Pulmonary artery endothelial cell (primary cell): ENCODE measurements around the gene TEX22. TPM values are rescaled to one million over a fixed set of nuclear protein-coding genes. Genes with fewer than 3 reads are reported as not detected.

Experiments
- DNase-seq: peaks from one replicate; pipeline ENCODE4 v3.0.0-alpha.2; 2011; ENCODE audit warnings: low read depth, low spot score
- total RNA-seq: library from RNA; depleted of rRNA; stranded (reverse); fragments of >200 nt; gene quantifications from 2 replicates; pipeline ENCODE4 v1.2.3, GENCODE V29; 2014

The TEX22 gene
- total RNA-seq, 1 donor from 2014 or later, result 0.13 TPM

DNA sequence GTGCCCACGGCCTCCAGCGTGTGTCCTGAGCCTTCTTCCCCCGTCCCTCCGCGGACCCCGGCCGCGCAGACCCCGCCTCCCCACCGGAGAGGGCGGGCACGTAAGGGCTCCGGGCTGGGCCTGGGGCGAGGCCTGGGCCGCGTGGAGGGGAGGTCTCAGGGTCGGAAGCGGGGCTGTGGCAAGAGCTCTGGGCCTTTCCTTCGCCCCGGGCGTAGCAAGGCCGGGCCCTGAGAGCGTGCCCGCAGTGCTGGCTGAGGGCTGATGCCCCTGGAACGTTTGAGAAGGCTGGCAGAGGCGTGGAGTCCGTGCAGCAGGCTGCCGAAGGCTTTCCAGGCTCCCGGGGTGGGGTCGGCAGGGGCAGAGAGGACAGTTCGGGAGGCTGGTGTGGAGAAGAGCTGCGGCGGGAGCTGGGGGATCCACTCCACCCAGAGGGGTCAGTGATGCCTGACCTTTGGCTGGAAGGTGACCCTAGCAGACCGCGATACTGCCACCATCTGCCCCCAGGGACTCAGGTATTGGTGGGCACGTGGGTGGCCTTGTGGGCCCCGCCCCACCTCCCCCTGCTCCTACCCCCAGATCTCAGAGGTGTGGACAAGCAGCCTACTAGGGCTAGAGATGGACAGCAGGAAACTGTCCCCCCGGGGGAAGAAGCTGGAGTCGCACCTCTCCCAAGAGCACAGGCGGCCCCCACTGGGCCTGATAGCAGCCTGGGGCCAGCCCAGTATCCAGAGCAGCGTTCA is 558 bp downstream of the TEX22 start:
- DNase-seq, result no peak

DNA sequence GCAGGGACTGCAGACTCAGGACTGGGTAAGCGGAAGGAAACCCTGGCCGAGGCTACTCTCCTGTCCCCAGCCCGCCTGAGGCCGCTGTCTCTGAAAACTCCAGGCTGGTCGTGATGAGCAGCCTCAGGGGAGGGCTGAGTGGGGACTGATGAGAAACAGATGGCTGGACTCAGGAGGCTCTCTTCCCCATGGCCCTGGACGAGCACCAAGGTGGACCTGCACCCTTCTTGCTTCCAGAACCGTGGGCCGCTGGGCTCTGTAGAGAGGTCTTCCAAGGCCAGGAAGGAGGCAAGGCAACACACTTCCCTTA is 1.1 kb downstream of the TEX22 start:
- no peak for DNase-seq

DNA sequence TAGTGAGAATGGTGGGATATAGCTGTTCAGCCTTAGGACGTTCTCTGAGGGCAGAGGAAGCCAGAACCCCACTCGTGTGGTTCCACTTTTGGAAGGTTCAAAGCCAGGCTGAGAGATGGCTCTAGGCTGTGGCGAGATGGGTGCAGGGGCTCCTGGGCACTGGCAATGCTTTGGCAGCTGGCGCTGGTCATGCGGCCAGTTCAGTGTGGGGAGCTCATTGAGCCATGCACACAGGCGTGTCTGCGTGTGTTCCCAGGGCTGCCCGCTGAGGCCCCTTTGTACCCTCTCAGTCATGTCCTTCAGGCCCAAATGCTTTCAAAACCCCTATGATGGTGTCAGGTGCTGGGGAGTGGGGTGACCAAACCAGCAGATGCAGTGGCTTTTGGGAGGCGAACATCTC is 1.7 kb downstream of the TEX22 start:
- DNase-seq, result no peak

DNA sequence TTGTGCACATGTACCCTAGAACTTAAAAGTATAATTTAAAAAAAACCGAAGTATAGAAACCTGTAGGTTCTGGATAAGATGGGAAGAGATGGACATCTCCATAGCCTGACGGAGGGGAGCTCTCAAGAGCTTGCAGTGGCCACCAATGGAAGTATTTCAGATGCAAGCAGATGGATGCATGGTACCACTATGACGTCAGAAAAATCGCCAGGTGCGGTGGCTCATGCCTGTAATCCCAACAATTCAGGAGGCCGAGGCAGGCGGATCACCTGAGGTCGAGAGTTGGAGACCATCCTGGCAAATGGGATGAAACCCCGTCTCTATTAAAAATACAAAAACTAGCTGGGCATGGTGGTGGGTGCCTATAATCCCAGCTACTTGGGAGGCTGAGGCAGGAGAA is 3.4 kb downstream of the TEX22 start:
- no peak for DNase-seq

DNA sequence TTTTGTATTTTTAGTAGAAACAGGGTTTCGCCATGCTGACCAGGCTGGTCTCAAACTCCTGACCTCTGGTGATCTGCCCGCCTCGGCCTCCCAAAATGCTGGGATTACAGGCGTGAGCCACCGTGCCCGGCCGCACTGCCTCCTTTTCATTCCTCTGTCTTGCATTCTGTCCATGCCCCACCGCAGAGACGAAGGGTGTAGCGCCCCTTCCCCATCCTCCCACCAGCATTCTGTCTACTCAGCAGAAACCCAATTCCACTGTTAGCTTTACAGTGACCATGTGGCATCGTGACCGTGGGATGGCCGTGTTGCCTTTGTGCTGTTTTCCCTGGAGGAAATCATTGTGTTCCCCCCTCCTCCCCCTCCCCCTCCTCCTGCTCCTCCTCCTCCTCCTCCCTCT is 10.3 kb downstream of the TEX22 start:
- no peak for DNase-seq

DNA sequence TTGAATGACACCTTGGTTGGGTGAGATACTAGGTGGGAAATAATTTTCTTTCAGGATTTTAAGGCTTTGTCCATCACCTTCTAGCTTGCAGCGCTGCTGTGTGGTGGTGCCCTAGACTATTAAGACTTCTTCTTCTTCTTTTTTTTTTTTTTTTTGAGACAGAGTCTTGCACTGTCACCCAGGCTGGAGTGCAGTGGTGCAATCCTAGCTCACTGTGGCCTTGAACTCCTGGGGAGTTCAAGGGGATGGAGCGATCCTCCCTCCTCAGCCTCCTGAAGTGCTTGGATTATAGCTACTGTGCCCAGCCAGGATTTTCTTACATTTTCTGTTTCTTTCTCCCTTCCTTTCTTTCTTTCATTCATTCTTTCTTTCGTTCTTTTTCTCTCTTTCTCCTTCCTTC is 11.0 kb downstream of the TEX22 start:
- no peak for DNase-seq

DNA sequence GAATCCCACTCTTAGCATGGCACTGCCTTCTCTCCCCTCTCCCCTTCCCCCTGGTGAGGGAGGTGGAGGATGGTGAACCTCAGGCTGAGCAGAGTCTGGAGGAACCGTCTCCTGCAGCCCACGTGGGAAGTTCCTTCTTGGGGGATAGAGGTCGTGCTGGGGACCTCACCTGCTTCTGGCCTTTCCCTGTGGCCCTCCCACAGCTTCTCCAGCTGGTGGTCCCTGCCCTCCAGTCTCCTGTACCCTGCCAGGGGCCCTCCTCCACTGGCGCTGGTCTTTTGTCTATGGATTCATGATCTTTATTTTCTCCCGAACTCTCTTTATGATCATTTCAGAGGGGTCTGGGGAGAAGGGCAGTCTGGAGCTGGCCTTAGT is 12.3 kb downstream of the TEX22 start:
- DNase-seq, result no peak

DNA sequence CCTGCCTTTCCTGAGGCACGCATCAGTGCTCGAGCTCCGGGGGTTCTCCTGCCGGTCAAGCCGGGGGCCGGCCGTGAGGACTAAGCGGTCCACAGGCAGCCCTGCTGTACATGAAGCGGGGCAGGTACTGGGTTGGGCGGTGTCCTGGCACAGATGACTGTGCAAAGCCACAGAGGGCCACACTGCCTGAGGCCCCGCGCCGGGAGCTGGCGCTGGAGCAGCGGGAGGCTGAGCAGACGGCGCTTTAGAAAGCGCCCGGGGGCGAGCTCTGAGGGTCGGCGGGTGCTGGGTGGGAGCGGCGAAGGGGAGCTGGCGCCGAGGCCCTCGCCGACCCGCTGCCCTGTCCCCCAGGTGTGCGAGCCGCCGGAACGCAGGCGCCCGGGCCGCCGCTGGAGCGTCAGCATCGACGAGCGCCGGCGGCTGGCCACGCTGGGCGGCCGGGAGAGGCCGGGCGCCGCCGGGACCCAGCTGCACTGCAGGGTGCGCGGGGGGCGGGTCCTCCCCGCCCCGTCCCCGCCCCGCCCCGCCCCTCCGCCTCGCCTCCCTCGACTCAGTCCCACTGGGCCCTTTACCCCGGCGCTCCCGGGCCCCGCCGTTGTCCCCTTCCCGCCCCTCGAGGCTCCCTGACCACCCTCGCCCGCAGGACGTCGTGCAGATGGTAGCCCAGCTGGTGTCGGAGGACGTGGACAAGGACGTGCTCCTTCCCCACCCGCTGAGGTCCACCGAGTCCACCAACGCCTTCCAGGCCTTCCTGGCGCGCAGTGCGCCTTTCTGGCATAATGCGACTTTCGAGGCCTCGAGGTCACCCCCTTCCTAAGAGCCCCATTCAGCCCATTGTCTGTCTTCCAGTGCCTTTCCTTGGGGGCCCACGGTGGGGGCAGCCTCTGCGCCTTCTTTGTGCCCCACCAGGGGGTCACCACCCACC is 12.9 kb downstream of the TEX22 start:
- DNase-seq, result no peak

DNA sequence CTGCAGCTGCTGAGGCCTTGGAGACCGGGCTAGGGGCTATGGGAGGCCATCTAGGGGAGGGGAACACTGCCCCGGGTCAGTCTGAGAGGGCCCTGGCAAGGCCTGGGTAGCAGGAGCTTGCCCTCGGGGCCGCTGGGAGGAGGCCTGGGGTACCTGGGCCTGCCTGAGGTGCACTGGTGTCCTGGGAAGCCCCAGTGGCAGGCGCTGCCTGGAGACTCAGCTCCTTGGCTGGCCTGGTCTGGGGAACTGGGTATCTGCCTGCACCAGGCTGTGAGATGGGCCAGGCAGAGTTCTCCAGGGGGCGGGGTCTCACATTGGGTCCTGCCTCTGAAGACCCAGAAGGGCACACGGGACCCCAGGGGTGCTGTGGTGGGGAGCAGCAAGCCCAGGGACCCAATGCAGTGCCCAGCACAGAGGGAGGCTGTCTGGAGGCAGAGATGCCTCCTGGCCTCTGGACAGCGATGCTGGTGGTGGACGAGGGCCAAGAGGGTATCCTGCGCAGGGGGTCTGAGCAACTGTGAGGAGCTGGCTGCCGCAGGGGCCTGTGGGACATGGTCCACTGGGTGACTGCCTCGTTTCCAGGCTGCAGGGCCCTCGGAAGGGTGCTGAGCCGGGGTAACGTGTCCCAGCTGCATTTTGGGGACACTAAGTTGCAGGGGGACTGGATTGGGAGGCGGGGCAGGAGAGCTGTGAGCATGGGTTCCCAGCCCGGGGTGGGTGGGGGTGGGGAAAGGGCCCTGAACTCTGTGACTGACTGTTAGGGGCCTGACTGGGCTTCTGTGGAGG is 13.8 kb downstream of the TEX22 start:
- no peak for DNase-seq

DNA sequence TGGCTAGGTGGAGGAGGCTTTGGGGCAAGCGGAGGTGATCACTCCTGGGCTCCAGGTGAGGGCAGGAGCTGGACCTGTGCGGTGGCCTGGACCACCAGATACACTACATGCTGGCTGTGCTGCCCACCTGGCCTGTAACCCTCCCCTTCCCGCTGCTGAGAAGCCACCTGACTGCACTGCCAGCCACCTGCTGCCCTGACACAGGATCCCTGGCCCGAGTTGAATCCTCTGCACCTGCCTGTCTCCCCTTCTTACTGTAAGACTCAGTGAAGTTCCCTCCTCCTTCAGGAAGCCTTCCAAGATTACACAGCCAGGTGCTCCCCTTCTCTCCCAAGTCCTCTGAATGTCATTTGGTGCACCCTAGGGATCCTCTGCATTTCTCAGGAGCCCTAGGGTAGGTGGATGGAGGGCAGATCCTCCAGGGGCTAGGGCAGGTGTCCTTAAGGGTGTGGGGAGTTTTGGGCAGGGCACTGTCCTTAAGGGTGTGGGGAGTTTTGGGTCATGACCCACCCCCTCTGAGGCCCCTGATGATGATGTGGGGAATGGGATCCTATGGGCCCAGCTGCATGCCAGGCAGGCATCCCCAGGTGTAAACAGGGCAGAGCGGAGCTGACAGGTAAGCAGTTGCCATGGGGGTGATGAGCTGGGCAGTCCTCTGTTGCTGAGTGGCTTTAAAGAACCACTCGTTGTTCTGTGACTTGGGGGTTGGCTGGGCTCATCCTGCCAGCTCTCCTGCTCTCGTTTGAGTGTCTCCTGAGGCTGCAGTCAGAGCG is 14.6 kb downstream of the TEX22 start:
- DNase-seq, result no peak

DNA sequence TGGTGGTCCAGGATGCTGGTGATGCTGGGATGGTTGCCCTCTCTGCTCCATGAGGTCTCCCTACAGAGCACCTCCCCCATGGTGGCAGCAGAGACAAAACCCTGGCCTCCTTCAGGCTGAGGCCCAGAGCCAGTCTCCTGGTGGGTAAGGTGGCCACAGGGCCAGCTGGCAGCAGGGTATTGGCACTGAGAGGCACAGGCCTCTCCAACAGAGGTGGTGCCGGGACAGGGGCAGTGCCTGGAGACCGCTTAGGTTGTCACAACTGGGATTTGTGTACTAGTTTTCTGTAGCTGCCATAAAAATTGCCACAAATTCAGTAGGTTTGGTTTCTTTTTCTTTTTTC is 15.2 kb downstream of the TEX22 start:
- no peak for DNase-seq

DNA sequence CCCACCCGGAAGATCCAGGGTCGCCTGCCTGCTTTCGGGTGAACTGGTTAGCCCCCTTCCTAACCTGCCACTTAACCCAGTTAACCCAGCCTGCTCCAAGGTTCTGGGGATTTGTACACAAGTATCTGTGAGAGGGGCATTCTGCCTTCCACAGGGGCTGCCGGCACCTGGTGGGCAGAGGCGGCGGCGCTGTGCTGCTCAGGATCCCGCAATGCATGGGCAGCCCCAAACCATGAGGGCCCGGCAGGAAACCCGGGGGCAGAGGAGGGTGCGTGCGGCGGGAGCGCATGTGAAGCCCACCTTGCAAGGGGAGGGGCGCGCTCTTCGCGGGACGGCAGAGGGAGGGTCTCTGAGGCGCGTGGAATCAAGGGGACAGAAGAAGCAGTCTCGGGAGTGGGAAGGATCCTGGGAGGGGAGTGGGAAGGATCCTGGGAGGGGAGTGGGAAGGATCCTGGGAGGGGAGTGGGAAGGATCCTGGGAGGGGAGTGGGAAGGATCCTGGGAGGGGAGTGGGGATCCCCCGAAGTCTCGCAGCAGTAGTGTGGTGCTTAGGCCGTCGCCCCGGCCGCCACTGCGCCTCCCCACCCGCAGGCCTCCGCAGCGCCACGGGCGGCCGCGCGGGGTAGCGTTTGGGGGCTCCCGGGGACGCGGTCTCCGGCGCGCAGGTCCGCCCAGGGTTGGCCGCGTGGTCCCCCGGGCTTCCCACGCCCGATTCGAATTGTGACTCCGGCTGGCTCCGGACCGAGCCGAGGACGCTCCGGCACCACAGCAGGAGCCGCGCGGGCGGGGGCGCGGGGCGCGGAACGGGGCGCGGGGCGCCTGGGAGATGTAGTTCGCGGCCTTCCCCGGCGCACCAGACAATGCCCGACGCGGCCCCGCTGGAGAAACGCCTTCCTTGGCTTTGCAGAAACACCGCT is 16.4 kb downstream of the TEX22 start:
- DNase-seq, result no peak

DNA sequence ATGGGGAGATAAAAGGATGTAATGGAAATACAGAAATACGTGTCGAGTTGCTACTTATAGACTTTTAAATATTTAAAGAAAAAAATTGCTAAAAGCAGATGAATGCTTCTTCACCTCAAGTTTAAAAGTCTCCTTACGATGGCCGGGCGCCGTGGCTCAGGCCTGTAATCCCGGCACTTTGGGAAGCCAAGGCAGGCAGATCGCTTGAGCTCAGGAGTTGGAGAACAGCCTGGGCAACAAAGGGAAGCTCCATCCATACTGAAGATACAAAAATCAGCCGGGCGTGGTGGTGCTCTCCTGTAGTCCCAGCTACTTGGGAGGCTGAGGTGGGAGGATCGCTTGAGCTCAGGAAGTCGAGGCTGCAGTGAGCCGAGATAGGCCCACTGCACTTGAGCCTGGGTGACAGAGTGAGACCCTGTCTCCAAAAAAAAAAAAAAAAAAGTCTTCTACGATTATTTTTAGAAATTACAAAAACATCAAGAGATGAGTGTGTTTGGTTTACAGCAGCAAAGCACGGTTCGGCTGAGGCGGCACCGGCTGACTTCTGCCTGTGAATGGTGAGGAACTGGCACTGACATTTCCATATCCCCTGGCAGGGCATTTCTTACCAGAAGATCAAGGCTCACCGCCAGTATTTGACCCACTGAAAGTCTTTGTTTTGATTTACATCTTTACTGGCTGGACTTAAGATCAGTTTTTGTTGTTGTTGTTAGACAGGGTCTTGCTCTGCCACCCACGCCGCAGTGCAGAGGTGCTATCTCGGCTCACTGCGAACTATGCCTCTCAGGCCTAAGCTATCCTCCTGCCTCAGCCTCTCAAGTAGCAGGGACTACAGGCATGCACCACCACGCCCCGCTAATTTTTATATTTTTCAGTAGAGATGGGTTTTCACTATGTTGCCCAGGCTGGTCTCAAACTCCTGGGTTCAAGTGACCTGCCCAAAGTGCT is 17.4 kb downstream of the TEX22 start:
- DNase-seq, result no peak

DNA sequence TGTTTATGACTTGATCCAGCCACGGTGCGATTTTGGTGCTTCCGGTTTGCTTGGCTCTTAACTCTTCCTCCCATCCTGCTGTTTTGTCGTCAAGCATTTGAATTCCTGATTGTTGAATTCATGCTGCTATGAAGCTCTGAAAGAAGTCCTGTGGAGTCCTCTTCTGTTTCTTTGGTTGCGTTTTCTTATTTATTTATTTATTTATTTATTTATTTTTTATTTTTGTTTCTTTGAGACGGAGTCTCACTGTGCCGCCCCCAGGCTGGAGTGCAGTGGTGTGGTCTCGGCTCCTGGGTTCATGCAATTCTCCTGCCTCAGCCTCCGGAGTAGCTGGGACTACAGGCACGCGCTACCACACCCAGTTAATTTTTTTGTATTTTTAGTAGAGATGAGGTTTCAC is 18.3 kb downstream of the TEX22 start:
- no peak for DNase-seq

DNA sequence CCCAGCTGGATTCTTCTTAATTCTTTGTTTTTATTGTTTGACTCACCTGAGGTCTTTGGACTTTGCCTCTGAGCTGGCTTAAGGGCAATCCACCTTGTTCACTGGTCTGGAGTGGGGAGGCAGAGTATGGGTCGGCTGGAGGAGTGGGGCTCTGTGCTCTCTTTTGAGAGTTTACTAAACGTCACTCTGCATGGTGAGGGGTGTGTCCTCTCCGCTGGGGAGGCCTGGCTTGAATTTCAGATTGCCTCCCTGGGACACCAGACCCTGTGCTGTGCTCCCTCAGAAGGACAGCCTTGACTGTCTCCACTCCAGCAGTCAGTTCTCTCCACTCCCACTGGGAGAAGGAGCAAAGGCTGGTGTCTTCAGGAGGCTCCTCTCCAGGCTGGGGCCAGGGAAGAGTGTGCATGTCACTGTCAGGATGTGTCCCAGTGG is 19.4 kb downstream of the TEX22 start:
- DNase-seq, result no peak

DNA sequence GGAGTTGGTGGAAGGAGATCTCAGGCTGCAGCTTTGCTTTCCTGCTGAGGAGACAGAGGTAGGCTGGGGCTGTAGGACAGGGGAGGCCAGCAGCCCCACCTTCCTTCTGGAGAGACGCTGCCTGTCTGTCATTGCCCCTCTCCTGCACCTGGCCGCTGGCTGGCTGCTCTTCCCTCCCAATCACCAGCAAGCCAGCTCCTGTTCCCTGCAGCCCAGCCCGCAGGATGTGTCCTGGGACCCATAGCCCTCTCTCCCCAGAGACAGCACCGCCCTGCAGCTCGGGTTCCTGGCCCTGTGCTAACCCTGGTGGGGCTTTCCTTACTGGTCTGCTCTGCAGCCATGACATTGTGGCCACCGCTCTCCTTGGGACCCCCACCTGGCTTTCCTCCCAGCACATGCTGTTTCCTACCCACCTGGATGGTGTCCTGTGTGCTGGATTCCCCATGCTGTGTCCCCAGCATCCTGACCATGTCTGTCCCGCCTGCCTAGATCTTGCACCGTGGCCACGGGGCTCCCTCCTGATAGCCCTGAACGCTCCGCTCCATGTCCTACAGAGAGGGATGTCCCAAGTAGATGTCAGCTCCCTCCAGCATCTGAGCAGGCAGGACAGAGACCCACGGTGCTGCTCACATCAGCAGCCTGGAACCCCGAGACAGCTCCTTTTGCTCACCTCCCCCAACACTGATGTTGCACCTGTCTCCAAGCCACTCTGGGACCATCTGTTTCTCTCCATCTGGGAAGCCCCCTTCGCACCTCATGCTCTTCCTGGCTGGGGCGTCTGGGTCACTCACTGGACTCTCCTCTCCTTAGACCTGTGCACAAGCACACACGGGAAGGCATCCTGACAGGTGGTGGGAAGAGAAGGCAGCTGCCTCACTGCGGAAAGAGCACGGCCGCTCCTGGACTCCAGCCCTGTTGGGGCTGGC is 20.2 kb downstream of the TEX22 start:
- no peak for DNase-seq

DNA sequence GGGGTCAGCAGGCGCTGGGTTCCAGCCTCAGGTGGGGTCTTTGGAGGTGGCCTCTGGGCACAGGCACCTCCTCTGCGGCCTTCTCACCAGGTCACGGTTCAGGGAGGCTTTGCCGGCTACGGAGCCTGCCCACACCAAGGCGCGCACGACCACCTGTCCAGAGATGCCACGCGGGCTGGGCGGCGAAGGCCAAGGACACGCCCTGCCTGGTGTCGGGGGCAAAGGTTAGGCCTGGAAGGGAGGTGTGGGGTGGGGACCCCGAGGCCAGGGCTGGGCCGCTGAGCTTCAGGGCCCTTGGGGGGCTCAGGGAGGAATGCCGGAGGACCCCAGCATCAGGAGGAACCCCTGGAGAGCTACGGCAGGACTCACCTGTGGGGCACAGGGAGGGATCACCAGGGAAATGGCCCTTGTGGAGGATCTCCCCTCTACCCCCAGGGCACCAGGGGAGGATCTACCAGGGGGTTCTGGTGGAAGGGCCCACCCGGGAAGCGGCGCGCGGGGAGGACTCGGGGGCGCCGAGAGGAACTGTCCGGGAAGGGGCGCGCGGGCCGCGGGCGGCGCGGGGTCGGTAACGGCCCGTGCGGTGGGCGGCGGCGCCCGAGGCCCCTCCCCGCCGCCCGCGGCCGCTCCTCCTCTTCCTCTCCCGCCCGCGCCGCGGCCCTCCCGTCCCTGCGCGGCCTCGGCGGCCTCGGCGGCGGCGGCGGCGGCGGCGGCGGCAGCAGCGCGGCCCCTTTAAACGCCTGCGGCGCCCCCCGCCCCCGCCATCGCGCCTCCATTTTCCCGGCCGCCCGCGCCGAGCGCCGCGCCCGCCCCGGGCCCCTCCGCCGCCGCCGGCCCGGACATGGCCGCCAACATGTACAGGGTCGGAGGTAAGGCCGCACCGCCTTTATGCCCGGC is 21.1 kb downstream of the TEX22 start, which contains the start of gene MTA1:
TSS of gene MTA1 (plus strand) at position 633 of the 897 bp plus-strand sequence. CDS start at position 842, 209 bp downstream.
- no peak for DNase-seq
